Measurements from ENCODE around the gene SNTG2. TPM values are rescaled to one million over a fixed set of nuclear protein-coding genes. Genes with fewer than 3 reads are reported as not detected.

SNTG2 gene
- total RNA-seq, 2 donors from 2014 or later = 4.1 to 11.9 TPM

DNA sequence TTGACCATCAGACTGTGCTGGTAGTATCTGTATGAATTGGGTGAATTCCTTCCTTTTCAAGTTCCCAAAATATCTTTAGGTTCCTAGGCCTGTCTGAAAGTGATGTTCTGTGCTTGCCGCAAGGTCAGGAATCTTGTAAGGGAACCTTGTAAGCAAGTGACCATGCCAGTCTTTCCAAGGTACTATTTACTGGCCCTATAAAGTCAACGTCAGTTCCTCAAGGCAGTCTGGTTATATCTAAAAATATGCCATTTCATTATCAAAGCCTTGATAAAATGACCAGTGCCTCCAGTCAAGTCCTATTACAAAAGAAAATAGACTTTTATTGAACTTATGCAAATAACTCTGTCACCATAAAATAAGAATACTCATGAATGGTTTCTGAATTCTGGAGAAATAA, 374.2 kb downstream of the SNTG2 start:
- no peak for DNase-seq
- Mint-ChIP-seq H3K27me3 (ENCODE audit: insufficient read depth) (no peaks in the 10 kb centered on the region), H3K4me3 (no peak overlapping the region), H3K36me3 (ENCODE audit: low read depth) (no peaks in the 10 kb centered on the region), H3K4me1 (no peaks in the 10 kb centered on the region), H3K9me3 (no peaks in the 10 kb centered on the region), H3K27ac (no peak overlapping the region)
- TF ChIP-seq, protein P1, sequence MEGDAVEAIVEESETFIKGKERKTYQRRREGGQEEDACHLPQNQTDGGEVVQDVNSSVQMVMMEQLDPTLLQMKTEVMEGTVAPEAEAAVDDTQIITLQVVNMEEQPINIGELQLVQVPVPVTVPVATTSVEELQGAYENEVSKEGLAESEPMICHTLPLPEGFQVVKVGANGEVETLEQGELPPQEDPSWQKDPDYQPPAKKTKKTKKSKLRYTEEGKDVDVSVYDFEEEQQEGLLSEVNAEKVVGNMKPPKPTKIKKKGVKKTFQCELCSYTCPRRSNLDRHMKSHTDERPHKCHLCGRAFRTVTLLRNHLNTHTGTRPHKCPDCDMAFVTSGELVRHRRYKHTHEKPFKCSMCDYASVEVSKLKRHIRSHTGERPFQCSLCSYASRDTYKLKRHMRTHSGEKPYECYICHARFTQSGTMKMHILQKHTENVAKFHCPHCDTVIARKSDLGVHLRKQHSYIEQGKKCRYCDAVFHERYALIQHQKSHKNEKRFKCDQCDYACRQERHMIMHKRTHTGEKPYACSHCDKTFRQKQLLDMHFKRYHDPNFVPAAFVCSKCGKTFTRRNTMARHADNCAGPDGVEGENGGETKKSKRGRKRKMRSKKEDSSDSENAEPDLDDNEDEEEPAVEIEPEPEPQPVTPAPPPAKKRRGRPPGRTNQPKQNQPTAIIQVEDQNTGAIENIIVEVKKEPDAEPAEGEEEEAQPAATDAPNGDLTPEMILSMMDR (conservative IDR thresholded peaks at IDR 0.05) = no peak
- Histone ChIP-seq H3K4me3 (ENCODE audit: low read length) (no peak overlapping the region), H3K27ac (ENCODE audit: low read depth, low read length) (no peak overlapping the region), H3K9me3 (ENCODE audit: control insufficient read depth, low read length) (no peaks in the 10 kb centered on the region), H3K27me3 (ENCODE audit: control insufficient read depth, insufficient read depth, low read length, poor library complexity, severe bottlenecking) (no peaks in the 10 kb centered on the region), H3K9ac (ENCODE audit: extremely low read depth, low read length, poor library complexity, severe bottlenecking) (no peak overlapping the region), H3K36me3 (ENCODE audit: control insufficient read depth, insufficient read depth, low read length) (no peaks in the 10 kb centered on the region), H3K4me1 (ENCODE audit: control insufficient read depth, insufficient read depth, low read length) (no peaks in the 10 kb centered on the region)
- WGBS, 2 experiments (ENCODE audit: insufficient coverage in 1 of 2, insufficient read length in 1 of 2) = 92 to 100% methylated on average over 2 of the region's 2 CpGs

- Histone ChIP-seq H3K27me3 (ENCODE audit: control insufficient read depth, insufficient read depth, low read length, poor library complexity, severe bottlenecking) (no peaks in the 10 kb centered on the region), H3K27ac (ENCODE audit: low read depth, low read length) (no peak overlapping the region), H3K4me1 (ENCODE audit: control insufficient read depth, insufficient read depth, low read length) (no peaks in the 10 kb centered on the region), H3K4me3 (ENCODE audit: low read length) (no peak overlapping the region), H3K9ac (ENCODE audit: extremely low read depth, low read length, poor library complexity, severe bottlenecking) (no peak overlapping the region), H3K36me3 (ENCODE audit: control insufficient read depth, insufficient read depth, low read length) (no peaks in the 10 kb centered on the region), H3K9me3 (ENCODE audit: control insufficient read depth, low read length) (no peaks in the 10 kb centered on the region)
- Mint-ChIP-seq H3K36me3 (ENCODE audit: low read depth) (no peaks in the 10 kb centered on the region), H3K27ac (no peak overlapping the region), H3K4me3 (no peak overlapping the region), H3K27me3 (ENCODE audit: insufficient read depth) (no peaks in the 10 kb centered on the region), H3K9me3 (no peaks in the 10 kb centered on the region), H3K4me1 (no peaks in the 10 kb centered on the region)
- no peak for DNase-seq
- 85 to 86% methylated on average over 4 to 5 of the region's 5 CpGs for WGBS, 2 experiments (ENCODE audit: insufficient coverage in 1 of 2, insufficient read length in 1 of 2)
- TF ChIP-seq, protein P1 (conservative IDR thresholded peaks at IDR 0.05) = no peak
Observed at GRCh38 chr2:1328684-1329083, 378.0 kb downstream of the SNTG2 start.

DNA sequence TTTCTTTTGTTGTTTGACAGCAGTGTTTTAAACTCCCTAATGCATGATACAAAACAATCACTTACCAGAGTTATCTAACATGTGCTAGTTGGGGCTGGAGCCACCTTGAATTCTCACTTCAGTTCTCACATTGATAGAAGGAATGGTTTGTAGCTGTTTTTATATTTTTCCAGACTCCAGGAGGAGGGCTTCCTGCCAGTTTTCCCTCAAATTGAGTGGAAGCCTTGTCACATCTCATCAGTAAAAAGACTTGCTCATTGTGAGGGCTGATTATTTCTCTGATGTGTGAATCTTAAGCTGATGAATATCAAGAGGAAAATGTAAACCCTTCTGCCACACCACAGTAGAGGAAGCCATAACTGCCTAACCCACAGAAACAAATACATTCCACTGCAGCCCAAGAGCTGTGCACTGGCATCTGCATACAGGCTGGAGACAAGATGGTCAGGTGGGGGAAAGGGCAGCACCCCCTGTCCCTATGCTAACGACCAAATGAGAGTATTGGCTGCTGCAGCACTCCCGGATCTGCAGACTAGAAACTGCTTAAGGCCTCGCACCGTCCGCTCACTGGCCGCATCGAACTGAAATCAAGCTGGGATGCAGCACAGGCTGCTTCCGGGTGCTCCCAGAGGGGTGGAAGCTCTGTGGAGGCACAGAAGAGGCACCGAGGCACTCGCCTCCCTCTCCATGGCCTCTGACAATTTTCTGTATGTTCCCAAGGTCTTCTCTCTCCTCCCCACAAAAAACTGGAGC, 388.9 kb downstream of the SNTG2 start:
- WGBS, 2 experiments (ENCODE audit: insufficient coverage in 1 of 2, insufficient read length in 1 of 2) = 79% methylated on average over 8 to 10 of the region's 10 CpGs
- Mint-ChIP-seq H3K36me3 (ENCODE audit: low read depth) (no peaks in the 10 kb centered on the region), H3K27me3 (ENCODE audit: insufficient read depth) (no peaks in the 10 kb centered on the region), H3K27ac (no peak overlapping the region), H3K9me3 (no peaks in the 10 kb centered on the region), H3K4me3 (no peak overlapping the region), H3K4me1 (peaks cover 16% of the 10 kb centered on the region)
- no peak for DNase-seq
- Histone ChIP-seq H3K36me3 (ENCODE audit: control insufficient read depth, insufficient read depth, low read length) (no peaks in the 10 kb centered on the region), H3K27ac (ENCODE audit: low read depth, low read length) (no peak overlapping the region), H3K9me3 (ENCODE audit: control insufficient read depth, low read length) (no peaks in the 10 kb centered on the region), H3K4me3 (ENCODE audit: low read length) (no peak overlapping the region), H3K9ac (ENCODE audit: extremely low read depth, low read length, poor library complexity, severe bottlenecking) (no peak overlapping the region), H3K27me3 (ENCODE audit: control insufficient read depth, insufficient read depth, low read length, poor library complexity, severe bottlenecking) (no peaks in the 10 kb centered on the region), H3K4me1 (ENCODE audit: control insufficient read depth, insufficient read depth, low read length) (peaks cover 8% of the 10 kb centered on the region)
- TF ChIP-seq, protein P1 (conservative IDR thresholded peaks at IDR 0.05) = no peak

Measured in endodermal cell (in vitro differentiated cells).